Activated CD8-positive, alpha-beta memory T cell treated with anti-CD3 and anti-CD28 coated beads for 36 hours (primary cell): ENCODE data around the gene HIPK1. TPM values are rescaled to one million over a fixed set of nuclear protein-coding genes. Genes with fewer than 3 reads are reported as not detected.

ENCODE experiments used
- CTCF ChIA-PET: fragments of 350-600 bp; sonication (Branson Sonifier 250); formaldehyde crosslinking; loops from one replicate; lab custom pipeline; 2021; ENCODE audit warnings: antibody characterized with exemption; lab: Charles Lee
- POLR2A ChIA-PET: fragments of 350-600 bp; sonication (Branson Sonifier 250); formaldehyde crosslinking; loops from one replicate; lab custom pipeline; 2021; ENCODE audit warnings: antibody characterized with exemption; lab: Charles Lee
- total RNA-seq, 2 experiments: library from RNA; stranded (reverse); gene quantifications; one replicate each; pipeline ENCODE4 v1.2.3, GENCODE V29; 2021

Gene HIPK1
- total RNA-seq, 2 experiments from 2014 or later = 60.7 to 61.7 TPM

- ChIA-PET CTCF (interaction anchor here (1.2 kb wide), 1 partner anchor 11 kb away, joined by 3 read pairs; no protein-coding TSS in a partner anchor), POLR2A (no interaction called here)
Observed at GRCh38 chr1:113957984-113958383, 28.9 kb downstream of the HIPK1 start.

GRCh38 chr1:113958691-113959090, 29.6 kb downstream of the HIPK1 start:
- ChIA-PET CTCF (no interaction called here), POLR2A (no interaction called here)

GRCh38 chr1:113963281-113963906, 34.3 kb downstream of the HIPK1 start:
- CTCF ChIA-PET = interaction anchor here (2.0 kb wide), 1 partner anchor 22 kb away, joined by 5 read pairs; no protein-coding TSS in a partner anchor
- POLR2A ChIA-PET = interaction anchor here (0.5 kb wide), 1 partner anchor 205 kb away, joined by 4 read pairs; no protein-coding TSS in a partner anchor

- CTCF ChIA-PET = no interaction called here
- POLR2A ChIA-PET = no interaction called here
Observed at GRCh38 chr1:113965703-113966412, 36.7 kb downstream of the HIPK1 start.

- CTCF ChIA-PET = no interaction called here
Observed at GRCh38 chr1:113972954-113973353, 43.8 kb downstream of the HIPK1 start.

GRCh38 chr1:113975211-113975895, 46.2 kb downstream of the HIPK1 start:
- POLR2A ChIA-PET = no interaction called here
- CTCF ChIA-PET = no interaction called here

More at GRCh38 chr1:113972954-113973353, 43.8 kb downstream of the HIPK1 start:
- POLR2A ChIA-PET = no interaction called here

- ChIA-PET POLR2A (no interaction called here), CTCF (interaction anchor here (0.6 to 1.7 kb wide), 3 partner anchors 86 to 311 kb away, joined by 3 to 8 read pairs (median 6); no protein-coding TSS in a partner anchor)
Observed at GRCh38 chr1:113976609-113977278, 47.6 kb downstream of the HIPK1 start.

- CTCF ChIA-PET = interaction anchor here (1.7 kb wide), 1 partner anchor 305 kb away, joined by 8 read pairs; no protein-coding TSS in a partner anchor
- POLR2A ChIA-PET = interaction anchor here (0.5 kb wide), 1 partner anchor 38 kb away, joined by 8 read pairs; no protein-coding TSS in a partner anchor
Observed at GRCh38 chr1:113977906-113978305, 48.8 kb downstream of the HIPK1 start.

- CTCF ChIA-PET = interaction anchor here (1.7 to 2.1 kb wide), 2 partner anchors 96 to 304 kb away, joined by 3 to 8 read pairs; no protein-coding TSS in a partner anchor
- POLR2A ChIA-PET = no interaction called here
Observed at GRCh38 chr1:113978863-113979702, 50.0 kb downstream of the HIPK1 start, which contains the start of gene OLFML3. OLFML3 (plus strand) TSS chr1:113979474; CDS start chr1:113979517, 43 bp downstream.

GRCh38 chr1:113980110-113980509, 51.0 kb downstream of the HIPK1 start:
- ChIA-PET POLR2A (no interaction called here), CTCF (interaction anchor here (1.7 to 2.1 kb wide), 2 partner anchors 97 to 303 kb away, joined by 3 to 8 read pairs; no protein-coding TSS in a partner anchor)

GRCh38 chr1:113981962-113982931, 53.1 kb downstream of the HIPK1 start:
- POLR2A ChIA-PET = no interaction called here
- CTCF ChIA-PET = interaction anchor here (1.2 kb wide), 1 partner anchor 300 kb away, joined by 3 read pairs; no protein-coding TSS in a partner anchor

- ChIA-PET POLR2A (no interaction called here), CTCF (no interaction called here)
Observed at GRCh38 chr1:113982949-113983348, 53.8 kb downstream of the HIPK1 start.

GRCh38 chr1:113983391-113983790, 54.3 kb downstream of the HIPK1 start:
- CTCF ChIA-PET = no interaction called here
- POLR2A ChIA-PET = no interaction called here

GRCh38 chr1:113983826-113984225, 54.7 kb downstream of the HIPK1 start:
- CTCF ChIA-PET = no interaction called here

GRCh38 chr1:113984710-113985109, 55.6 kb downstream of the HIPK1 start:
- POLR2A ChIA-PET = no interaction called here
- CTCF ChIA-PET = interaction anchor here (0.6 kb wide), 1 partner anchor 305 kb away, joined by 3 read pairs; no protein-coding TSS in a partner anchor

More at GRCh38 chr1:113983826-113984225, 54.7 kb downstream of the HIPK1 start:
- POLR2A ChIA-PET = no interaction called here

GRCh38 chr1:113986802-113987201, 57.7 kb downstream of the HIPK1 start:
- ChIA-PET POLR2A (no interaction called here), CTCF (no interaction called here)

- CTCF ChIA-PET = no interaction called here
- POLR2A ChIA-PET = no interaction called here
Observed at GRCh38 chr1:113987259-113987658, 58.1 kb downstream of the HIPK1 start.
